Ovary (tissue), 9 donors: ENCODE measurements around the gene CARM1. TPM values are rescaled to one million over a fixed set of nuclear protein-coding genes. Genes with fewer than 3 reads are reported as not detected.
"Not testable (repeated sequence)": the region's sequence is repeated elsewhere in the genome, so short reads cannot be mapped to it uniquely, and the experiment has no call there.

Experiments
- DNase-seq, 5 donors: peaks; one replicate each; pipeline ENCODE4 v3.0.0-alpha.2; 2019 to 2020
- H3K27ac ChIP-seq, 2 donors: fragments of 200-600 bp; one replicate each; pipeline versions ENCODE4 v1.5.1 to v1.8.0; 2019 to 2022
- H3K27me3 ChIP-seq: fragments of 200-600 bp; one replicate; pipeline ENCODE4 v1.8.0; 2022
- H3K36me3 ChIP-seq: fragments of 200-600 bp; sonication (generic); one replicate; pipeline ENCODE4 v1.5.1; 2019
- H3K4me1 ChIP-seq: one replicate; pipeline ENCODE4 v1.8.1; 2013; ENCODE audit warnings: mild to moderate bottlenecking, moderate library complexity; ENCODE audit not compliant: insufficient read depth
- H3K4me3 ChIP-seq: fragments of 200-600 bp; sonication (generic); one replicate; pipeline ENCODE4 v1.5.1; 2017
- H3K9me3 ChIP-seq, 2 donors: fragments of 200-600 bp in 1 of 2; sonication (generic) in 1 of 2; one replicate each; pipeline versions ENCODE4 v1.5.1 to v1.8.1; 2013 to 2019; ENCODE audit warnings: mild to moderate bottlenecking in 1 of 2, moderate library complexity in 1 of 2
- CTCF ChIP-seq, 3 donors: fragments of 450-650 bp in 2 of 3; fragments of 200-600 bp in 1 of 3; IDR thresholded peaks; one replicate each; pipeline versions ENCODE4 v1.5.1 to v1.8.0; 2016 to 2022; ENCODE audit warnings: antibody characterized with exemption in 3 of 3, mild to moderate bottlenecking in 1 of 3
- EP300 ChIP-seq: sonication (generic); formaldehyde crosslinking; IDR thresholded peaks from one replicate; pipeline ENCODE4 v1.6.1; 2017; ENCODE audit warnings: antibody characterized with exemption
- POLR2A ChIP-seq: fragments of 450-650 bp; IDR thresholded peaks from one replicate; pipeline ENCODE4 v1.6.1; 2017; ENCODE audit warnings: antibody characterized with exemption, mild to moderate bottlenecking, moderate library complexity
- WGBS, 3 donors: extraction: QIAGEN DNeasy Blood & Tissue Kit in 1 of 3; methylation state at CpG; one replicate each; pipeline versions ENCODE4 v1.1.5 to v1.1.7; 2013 to 2017; 5-methylcytosine and 5-hydroxymethylcytosine counted together
- intact Hi-C, 4 donors: fragments of 100-400 bp; cut with DNase I; formaldehyde crosslinking; loops; one replicate each; pipeline versions ENCODE4 v1.11.0 to v1.15.1; 2022 to 2023
- polyA plus RNA-seq, 2 donors: library from polyadenylated mRNA; stranded (reverse); fragments of 200-250 nt in 1 of 2; fragments of 350-450 nt in 1 of 2; fragmentation: Illumina TruSeq in 1 of 2; extraction: RNeasy Lipid Tissue Mini Kit (QIAGEN cat#74804) in 1 of 2; gene quantifications; one replicate each; pipeline ENCODE4 v1.2.3, GENCODE V29; 2013 to 2014
- total RNA-seq, 7 donors: library from RNA; depleted of rRNA in 2 of 7; stranded (reverse); fragments of >200 nt in 2 of 7; fragmentation: NEBNext Ultra II Directional in 3 of 7; extraction: Animal tissue kit (Norgen Biotek cat#: 25700) in 3 of 7; gene quantifications; one replicate each; pipeline versions ENCODE4 v1.1.0 to v1.2.4, GENCODE V29; 2016 to 2023
- donor health status: DM: no; HTN: no; CAD: no; lungs with moderate emphysema.
- donor health status: DM: no; HTN: no; CAD: no.
- donor health status: Bipolar disorder and iron deficiency.
- donor health status: DM: yes; HTN: yes; CAD: no.
- donor health status: DM: no; HTN: no; CAD: no.
- donor health status: DM: yes; HTN: yes; CAD: no.

The CARM1 gene
- total and polyA plus RNA-seq, 9 donors, result 10.1 to 42.1 (median 38.1) TPM

DNA sequence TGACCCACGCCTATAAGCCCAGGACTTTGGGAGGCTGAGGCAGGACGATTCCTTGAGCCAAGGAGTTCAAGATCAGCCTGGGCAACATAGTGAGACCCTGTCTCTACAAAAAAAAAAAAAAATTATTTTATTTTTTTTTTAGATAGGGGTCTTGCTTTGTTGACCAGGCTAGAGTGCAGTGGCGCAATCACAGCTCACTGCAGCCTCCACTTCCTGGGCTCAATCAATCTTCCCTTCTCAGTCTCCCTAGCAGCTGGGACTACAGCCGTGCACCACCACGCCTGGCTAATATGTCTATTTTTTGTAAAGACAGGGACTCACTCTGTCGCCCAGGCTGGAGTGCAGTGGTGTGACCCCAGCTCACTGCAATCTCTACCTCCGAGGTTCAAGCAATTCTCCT is 18.4 kb upstream of the CARM1 start:
- H3K4me1 ChIP-seq, result no peaks in the 10 kb centered on the region
- DNase-seq, result no peak
- no peak overlapping the region for H3K27ac ChIP-seq
- no peak overlapping the region for H3K4me3 ChIP-seq
- H3K36me3 ChIP-seq, result no peaks in the 10 kb centered on the region
- 71 to 82% (median 76%) methylated on average over 7 of the region's 7 CpGs for WGBS, 3 donors
- intact Hi-C loops, result loop anchor here in 1 of 4 donors (10.0 kb wide), 1 partner anchor 138 kb away; the partner anchor contains the start of gene DNM2
- no peaks in the 10 kb centered on the region for H3K27me3 ChIP-seq
- H3K9me3 ChIP-seq, result no peaks in the 10 kb centered on the region
- TF ChIP-seq CTCF (IDR thresholded peaks at IDR 0.05) (no peak), POLR2A (no peak), EP300 (no peak)

DNA sequence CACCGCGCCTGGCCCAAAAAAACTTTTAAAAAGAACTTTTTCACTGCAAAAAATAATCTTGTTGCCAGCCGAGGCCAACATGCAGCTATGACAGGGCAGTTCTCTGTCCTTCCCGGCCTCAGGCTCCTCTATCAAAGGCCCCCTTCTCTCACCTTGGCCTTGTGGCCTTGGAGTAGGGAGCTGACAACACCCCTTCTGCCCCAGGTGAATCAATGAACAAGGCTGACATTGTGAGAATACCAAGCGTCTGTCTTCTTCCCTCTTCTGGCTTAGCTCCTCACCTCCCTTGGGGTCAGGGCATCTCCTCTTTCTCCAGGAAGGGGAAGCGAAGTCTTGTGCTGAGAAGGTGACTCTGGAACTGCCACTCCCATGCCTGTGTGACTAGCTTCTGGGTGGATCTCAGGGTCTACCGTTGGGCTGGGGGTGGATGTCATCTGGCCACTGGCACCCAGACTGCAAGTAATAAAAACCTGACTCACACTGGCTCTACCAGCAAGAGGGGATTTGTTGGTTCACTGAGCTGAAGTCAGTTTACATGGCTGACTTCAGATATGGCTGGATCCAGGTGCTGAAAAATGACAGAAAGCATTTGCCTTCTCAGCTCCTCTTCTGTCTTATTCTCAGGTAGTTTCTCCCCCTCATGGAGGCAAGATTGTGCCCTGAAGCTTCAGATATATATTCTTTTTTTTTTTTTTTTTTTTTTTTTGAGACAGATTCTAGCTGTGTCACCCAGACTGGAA is 16.8 kb upstream of the CARM1 start:
- H3K9me3 ChIP-seq, result no peaks in the 10 kb centered on the region
- no peaks in the 10 kb centered on the region for H3K4me1 ChIP-seq
- no peaks in the 10 kb centered on the region for H3K27me3 ChIP-seq
- 56 to 62% (median 61%) methylated on average over 7 of the region's 7 CpGs for WGBS, 3 donors
- intact Hi-C loops, result loop anchor here in 1 of 4 donors (10.0 kb wide), 1 partner anchor 140 kb away; the partner anchor contains the start of gene DNM2
- no peak overlapping the region for H3K27ac ChIP-seq
- H3K36me3 ChIP-seq, result no peaks in the 10 kb centered on the region
- TF ChIP-seq POLR2A, result no peak
- no peak for TF ChIP-seq EP300
- no peak for TF ChIP-seq CTCF (IDR thresholded peaks at IDR 0.05)
- no peak for DNase-seq
- H3K4me3 ChIP-seq, result no peak overlapping the region

- H3K4me1 ChIP-seq, result no peaks in the 10 kb centered on the region
- DNase-seq, result no peak
- no peak overlapping the region for H3K4me3 ChIP-seq
- no peaks in the 10 kb centered on the region for H3K27me3 ChIP-seq
- no peak overlapping the region for H3K27ac ChIP-seq
- no peak for TF ChIP-seq EP300
- TF ChIP-seq POLR2A, result no peak
- TF ChIP-seq CTCF (IDR thresholded peaks at IDR 0.05), result no peak
- H3K36me3 ChIP-seq, result no peaks in the 10 kb centered on the region
- intact Hi-C loops, result loop anchor here in 1 of 4 donors (10.0 kb wide), 1 partner anchor 141 kb away; the partner anchor contains the start of gene DNM2
- 73 to 86% (median 74%) methylated on average over 5 of the region's 5 CpGs for WGBS, 3 donors
- no peaks in the 10 kb centered on the region for H3K9me3 ChIP-seq
Observed at GRCh38 chr19:10855879-10856522, 15.4 kb upstream of the CARM1 start.

DNA sequence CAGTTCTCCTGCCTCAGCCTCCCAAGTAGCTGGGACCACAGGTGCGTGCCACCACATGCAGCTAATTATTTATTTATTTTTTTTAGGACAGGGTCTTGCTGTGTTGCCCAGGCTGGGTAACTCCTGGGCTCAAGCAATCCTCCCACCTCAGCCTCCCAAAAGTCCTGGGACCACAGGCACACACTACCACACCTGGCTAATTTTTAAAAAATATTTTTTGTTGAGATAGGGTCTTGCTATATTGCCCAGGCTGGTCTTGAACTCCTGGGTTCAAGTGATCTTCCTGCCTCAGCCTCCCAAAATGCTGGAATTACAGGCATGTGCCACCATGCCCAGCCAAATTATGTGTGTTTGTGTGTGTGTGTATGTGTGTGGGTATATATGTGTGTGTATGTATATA is 14.5 kb upstream of the CARM1 start:
- intact Hi-C loops, result loop anchor here in 1 of 4 donors (10.0 kb wide), 1 partner anchor 142 kb away; the partner anchor contains the start of gene DNM2
- not testable (repeated sequence) for H3K4me1 ChIP-seq, DNase-seq, H3K36me3 ChIP-seq, H3K27me3 ChIP-seq, H3K4me3 ChIP-seq, H3K9me3 ChIP-seq, H3K27ac ChIP-seq
- 85 to 93% (median 88%) methylated on average over 1 of the region's 1 CpG for WGBS, 3 donors
